ENCODE measurements around the gene TRIOBP.

TRIOBP gene

GRCh38 chr22:37726241-37726887 lies 29.5 kb downstream of the TRIOBP start:
- no peaks in the 10 kb centered on the region for H3K27me3 ChIP-seq (ENCODE audit: insufficient read depth, low read depth, severe bottlenecking)
- no peak for DNase-seq
- H3K36me3 ChIP-seq: no peaks in the 10 kb centered on the region
- no peaks in the 10 kb centered on the region for H3K9me3 ChIP-seq (ENCODE audit: severe bottlenecking)
- H3K27ac ChIP-seq: no peak overlapping the region
- H3K4me3 ChIP-seq (ENCODE audit: low read depth, low read length): no peak overlapping the region
- TF ChIP-seq CTCF (IDR thresholded peaks at IDR 0.05; ENCODE audit: low read depth, low read length): peak; percentile 20; the same call in 1 of the 2 replicates

- H3K4me3 ChIP-seq (ENCODE audit: low read depth, low read length): no peak overlapping the region
- no peak for TF ChIP-seq CTCF (IDR thresholded peaks at IDR 0.05; ENCODE audit: low read depth, low read length)
- H3K9me3 ChIP-seq (ENCODE audit: severe bottlenecking): no peaks in the 10 kb centered on the region
- H3K27me3 ChIP-seq (ENCODE audit: insufficient read depth, low read depth, severe bottlenecking): no peaks in the 10 kb centered on the region
- no peak overlapping the region for H3K27ac ChIP-seq
- no peaks in the 10 kb centered on the region for H3K36me3 ChIP-seq
- DNase-seq: no peak
Measured at GRCh38 chr22:37728620-37729019, 31.8 kb downstream of the TRIOBP start.

GRCh38 chr22:37731804-37732471 lies 35.1 kb downstream of the TRIOBP start:
- Histone ChIP-seq H3K9me3 (ENCODE audit: severe bottlenecking) (no peaks in the 10 kb centered on the region), H3K27ac (no peak overlapping the region), H3K27me3 (ENCODE audit: insufficient read depth, low read depth, severe bottlenecking) (no peaks in the 10 kb centered on the region), H3K4me3 (ENCODE audit: low read depth, low read length) (no peak overlapping the region), H3K36me3 (no peaks in the 10 kb centered on the region)
- peak; percentile 19; the same call in 1 of the 2 replicates for TF ChIP-seq CTCF (IDR thresholded peaks at IDR 0.05; ENCODE audit: low read depth, low read length)
- no peak for DNase-seq

- no peak for TF ChIP-seq CTCF (IDR thresholded peaks at IDR 0.05; ENCODE audit: low read depth, low read length)
- Histone ChIP-seq H3K36me3 (no peaks in the 10 kb centered on the region), H3K4me3 (ENCODE audit: low read depth, low read length) (no peak overlapping the region), H3K9me3 (ENCODE audit: severe bottlenecking) (no peaks in the 10 kb centered on the region), H3K27me3 (ENCODE audit: insufficient read depth, low read depth, severe bottlenecking) (no peaks in the 10 kb centered on the region), H3K27ac (no peak overlapping the region)
- no peak for DNase-seq
Measured at GRCh38 chr22:37732699-37733607, 36.1 kb downstream of the TRIOBP start.

- Histone ChIP-seq H3K36me3 (no peaks in the 10 kb centered on the region), H3K27me3 (ENCODE audit: insufficient read depth, low read depth, severe bottlenecking) (no peaks in the 10 kb centered on the region), H3K9me3 (ENCODE audit: severe bottlenecking) (no peaks in the 10 kb centered on the region), H3K27ac (no peak overlapping the region), H3K4me3 (ENCODE audit: low read depth, low read length) (no peak overlapping the region)
- no peak for DNase-seq
- TF ChIP-seq CTCF (IDR thresholded peaks at IDR 0.05; ENCODE audit: low read depth, low read length): no peak
Measured at GRCh38 chr22:37733625-37734401, 37.0 kb downstream of the TRIOBP start.

Data from WERI-Rb-1 (cell line).